ENCODE measurements around the gene VPS8.

The VPS8 gene

DNA sequence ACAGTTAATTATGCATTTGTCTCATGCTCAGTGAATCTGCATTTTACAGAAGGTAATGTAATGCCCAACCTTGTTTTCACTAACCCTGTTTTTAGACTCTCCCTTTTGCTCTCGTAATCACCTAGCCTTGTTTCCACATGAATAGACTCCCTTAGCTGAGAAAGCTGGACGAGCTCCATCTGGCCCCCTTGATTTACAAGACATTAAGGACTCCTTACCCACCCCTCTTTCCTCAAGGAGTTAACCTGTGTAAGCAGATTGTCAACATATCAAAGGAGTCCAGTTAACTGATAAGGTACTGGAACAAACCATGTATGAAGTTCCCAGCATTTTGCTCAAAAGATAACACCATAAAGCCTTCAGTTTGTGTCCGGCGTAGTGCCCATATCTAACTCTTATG is 99.6 kb downstream of the VPS8 start:
- TF ChIP-seq, protein P1, sequence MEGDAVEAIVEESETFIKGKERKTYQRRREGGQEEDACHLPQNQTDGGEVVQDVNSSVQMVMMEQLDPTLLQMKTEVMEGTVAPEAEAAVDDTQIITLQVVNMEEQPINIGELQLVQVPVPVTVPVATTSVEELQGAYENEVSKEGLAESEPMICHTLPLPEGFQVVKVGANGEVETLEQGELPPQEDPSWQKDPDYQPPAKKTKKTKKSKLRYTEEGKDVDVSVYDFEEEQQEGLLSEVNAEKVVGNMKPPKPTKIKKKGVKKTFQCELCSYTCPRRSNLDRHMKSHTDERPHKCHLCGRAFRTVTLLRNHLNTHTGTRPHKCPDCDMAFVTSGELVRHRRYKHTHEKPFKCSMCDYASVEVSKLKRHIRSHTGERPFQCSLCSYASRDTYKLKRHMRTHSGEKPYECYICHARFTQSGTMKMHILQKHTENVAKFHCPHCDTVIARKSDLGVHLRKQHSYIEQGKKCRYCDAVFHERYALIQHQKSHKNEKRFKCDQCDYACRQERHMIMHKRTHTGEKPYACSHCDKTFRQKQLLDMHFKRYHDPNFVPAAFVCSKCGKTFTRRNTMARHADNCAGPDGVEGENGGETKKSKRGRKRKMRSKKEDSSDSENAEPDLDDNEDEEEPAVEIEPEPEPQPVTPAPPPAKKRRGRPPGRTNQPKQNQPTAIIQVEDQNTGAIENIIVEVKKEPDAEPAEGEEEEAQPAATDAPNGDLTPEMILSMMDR (conservative IDR thresholded peaks at IDR 0.05; ENCODE audit: low read depth, low read length): no peak
- no peak overlapping the region for H3K4me3 ChIP-seq (ENCODE audit: low read depth, low read length)
- DNase-seq (ENCODE audit: low read depth): no peak

DNA sequence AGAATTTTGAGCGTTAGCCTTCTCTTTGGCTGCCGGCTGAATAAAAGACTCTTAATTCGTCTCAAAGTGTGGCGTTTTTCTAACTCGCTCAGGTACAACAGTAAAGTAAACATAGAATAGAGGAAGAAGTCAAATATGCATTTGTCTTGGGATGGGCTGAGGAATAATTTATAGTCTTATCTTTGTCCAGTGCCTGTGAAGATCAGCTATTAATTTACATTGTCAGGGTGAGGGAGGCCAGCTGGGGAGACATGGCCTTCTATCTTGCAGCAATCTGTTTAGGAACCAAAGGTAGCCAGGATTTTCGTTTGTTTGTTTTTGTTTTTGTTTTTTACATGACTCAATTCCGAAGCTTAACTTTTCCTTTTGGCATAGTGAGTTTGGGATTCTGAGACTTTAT is 100.2 kb downstream of the VPS8 start:
- TF ChIP-seq, protein P1 (conservative IDR thresholded peaks at IDR 0.05; ENCODE audit: low read depth, low read length): no peak
- H3K4me3 ChIP-seq (ENCODE audit: low read depth, low read length): no peak overlapping the region
- no peak for DNase-seq (ENCODE audit: low read depth)

- DNase-seq (ENCODE audit: low read depth): peak; percentile 70
- TF ChIP-seq, protein P1 (conservative IDR thresholded peaks at IDR 0.05; ENCODE audit: low read depth, low read length): no peak
- no peak overlapping the region for H3K4me3 ChIP-seq (ENCODE audit: low read depth, low read length)
Observed at GRCh38 chr3:184914628-184915027, 102.7 kb downstream of the VPS8 start.

GRCh38 chr3:184918750-184919149 is 106.8 kb downstream of the VPS8 start:
- no peak for DNase-seq (ENCODE audit: low read depth)
- TF ChIP-seq, protein P1 (conservative IDR thresholded peaks at IDR 0.05; ENCODE audit: low read depth, low read length): no peak

GRCh38 chr3:184919651-184920050 is 107.7 kb downstream of the VPS8 start:
- H3K4me3 ChIP-seq (ENCODE audit: low read depth, low read length): no peak overlapping the region
- no peak for DNase-seq (ENCODE audit: low read depth)
- TF ChIP-seq, protein P1 (conservative IDR thresholded peaks at IDR 0.05; ENCODE audit: low read depth, low read length): no peak

More at GRCh38 chr3:184918750-184919149, 106.8 kb downstream of the VPS8 start:
- H3K4me3 ChIP-seq (ENCODE audit: low read depth, low read length): no peak overlapping the region

DNA sequence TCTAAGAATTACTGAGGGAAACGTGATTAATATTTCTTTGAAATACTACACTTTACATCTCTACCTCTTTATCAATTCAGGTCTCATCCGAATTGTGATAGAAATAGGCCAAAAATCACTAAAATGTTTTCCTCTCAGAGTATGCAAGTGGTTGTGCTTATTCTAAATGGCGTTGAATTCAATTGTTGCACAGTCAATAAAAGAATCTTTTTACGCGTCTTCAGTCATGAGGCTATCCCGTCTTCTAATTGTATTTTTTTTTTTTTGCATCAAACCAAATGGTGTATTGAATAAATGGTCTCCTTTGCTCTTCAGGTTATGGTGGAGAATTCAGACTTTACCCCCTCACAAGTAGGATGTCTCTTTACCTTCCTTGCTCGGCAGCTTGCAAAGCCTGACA is 112.6 kb downstream of the VPS8 start:
- no peak for DNase-seq (ENCODE audit: low read depth)
- H3K4me3 ChIP-seq (ENCODE audit: low read depth, low read length): no peak overlapping the region
- TF ChIP-seq, protein P1 (conservative IDR thresholded peaks at IDR 0.05; ENCODE audit: low read depth, low read length): no peak

DNA sequence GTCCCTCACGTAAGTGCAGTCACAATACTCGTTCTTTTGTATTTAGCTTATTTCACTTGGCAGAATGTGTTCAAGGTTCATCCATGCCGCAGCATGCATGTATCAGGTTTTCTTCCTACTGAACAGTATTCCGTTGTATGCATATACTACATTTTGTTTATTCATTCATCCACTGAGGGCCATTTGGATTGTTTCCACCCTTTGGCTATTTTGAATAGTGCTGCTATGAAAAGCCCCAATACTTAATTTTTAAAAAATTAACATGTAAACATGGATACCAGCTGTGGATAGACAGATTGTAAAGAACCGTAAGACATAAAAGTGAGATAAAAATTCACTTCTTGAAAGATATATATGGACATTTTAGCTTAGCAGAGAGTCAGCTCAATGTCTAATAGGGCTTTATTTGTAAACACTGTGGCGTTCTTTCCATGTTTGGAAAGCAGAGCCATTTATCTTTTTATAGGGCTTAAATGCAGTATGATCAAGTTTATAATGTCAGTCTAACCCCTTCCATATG is 115.9 kb downstream of the VPS8 start:
- H3K4me3 ChIP-seq (ENCODE audit: low read depth, low read length): no peak overlapping the region
- DNase-seq (ENCODE audit: low read depth): no peak
- TF ChIP-seq, protein P1 (conservative IDR thresholded peaks at IDR 0.05; ENCODE audit: low read depth, low read length): no peak

Data from choroid plexus epithelial cell (primary cell).